Neural cell (in vitro differentiated cells): ENCODE results near the gene CEP350. TPM values are rescaled to one million over a fixed set of nuclear protein-coding genes. Genes with fewer than 3 reads are reported as not detected.

Source experiments
- H2AFZ ChIP-seq: fragments of 200-600, 300-800 bp; sonication (generic), shearing (Covaris generic); 2 replicates; pipeline ENCODE4 v1.6.0; 2014; ENCODE audit warnings: low read depth, mild to moderate bottlenecking, antibody characterized with exemption, low read length, moderate library complexity
- H3F3A ChIP-seq: fragments of 200-600 bp; shearing (Covaris generic); 2 replicates; pipeline ENCODE4 v1.6.1; 2016; ENCODE audit warnings: mild to moderate bottlenecking, moderate library complexity, mixed read lengths, antibody characterized with exemption, low read length; ENCODE audit not compliant: insufficient read depth, poor library complexity, severe bottlenecking
- H3K27ac ChIP-seq: fragments of 200-600, 300-800 bp; sonication (generic), shearing (Covaris generic); 2 replicates; pipeline ENCODE4 v1.5.1; 2014; ENCODE audit warnings: mild to moderate bottlenecking, low read length, moderate library complexity
- H3K27me3 ChIP-seq: fragments of 300-800, 200-600 bp; sonication (generic), shearing (Covaris generic); 2 replicates; pipeline ENCODE4 v1.6.0; 2014; ENCODE audit warnings: mild to moderate bottlenecking, low read depth, low read length, moderate library complexity; ENCODE audit not compliant: insufficient read depth
- H3K36me3 ChIP-seq: fragments of 300-800, 200-600 bp; sonication (generic), shearing (Covaris generic); 2 replicates; pipeline ENCODE4 v1.5.1; 2014; ENCODE audit warnings: mild to moderate bottlenecking, antibody characterized with exemption, low read length, moderate library complexity; ENCODE audit not compliant: insufficient read depth
- H3K4me2 ChIP-seq: fragments of 300-800, 200-600 bp; sonication (generic), shearing (Covaris generic); 2 replicates; pipeline ENCODE4 v1.6.0; 2014; ENCODE audit warnings: mild to moderate bottlenecking, low read length
- H3K4me3 ChIP-seq: fragments of 300-800, 200-600 bp; sonication (generic), shearing (Covaris generic); 2 replicates; pipeline ENCODE4 v1.5.1; 2014; ENCODE audit warnings: mild to moderate bottlenecking, low read length, moderate library complexity
- H3K79me2 ChIP-seq: fragments of 200-600 bp; shearing (Covaris generic); replicated peaks from 2 replicates; pipeline ENCODE4 v1.6.0; 2014; ENCODE audit warnings: mild to moderate bottlenecking, low read length, moderate library complexity; ENCODE audit not compliant: insufficient read depth
- H3K9ac ChIP-seq: fragments of 300-800, 200-600 bp; sonication (generic), shearing (Covaris generic); 2 replicates; pipeline ENCODE4 v1.6.1; 2016; ENCODE audit warnings: mild to moderate bottlenecking, low read length, mixed read lengths
- H3K9me2 ChIP-seq: fragments of 200-600 bp; shearing (Covaris generic); 2 replicates; pipeline ENCODE4 v1.6.1; 2016; ENCODE audit warnings: mild to moderate bottlenecking, low read length, mixed read lengths; ENCODE audit not compliant: insufficient read depth
- H3K9me3 ChIP-seq: fragments of 200-600, 300-800 bp; sonication (generic), shearing (Covaris generic); 2 replicates; pipeline ENCODE4 v1.6.1; 2016; ENCODE audit warnings: mild to moderate bottlenecking, mixed run types, low read length, moderate library complexity, mixed read lengths
- H4K20me1 ChIP-seq: fragments of 200-600 bp; shearing (Covaris generic); 2 replicates; pipeline ENCODE4 v1.6.1; 2016; ENCODE audit warnings: mild to moderate bottlenecking, mixed run types; ENCODE audit not compliant: insufficient read depth
- EP300 ChIP-seq: fragments of 450-650 bp; conservative IDR thresholded peaks from 2 replicates; pipeline ENCODE4 v1.6.1; 2014; ENCODE audit warnings: antibody characterized with exemption, mild to moderate bottlenecking, moderate library complexity; ENCODE audit not compliant: poor library complexity, severe bottlenecking
- EZH2 ChIP-seq: fragments of 200-600, 300-800 bp; shearing (Covaris generic), sonication (generic); IDR thresholded peaks from 2 replicates; pipeline ENCODE4 v1.6.1; 2014; ENCODE audit warnings: antibody characterized with exemption, low read length, borderline replicate concordance, mild to moderate bottlenecking; ENCODE audit not compliant: insufficient read depth, poor library complexity, severe bottlenecking
- MXI1 ChIP-seq: fragments of 450-650 bp; conservative IDR thresholded peaks from 2 replicates; pipeline ENCODE4 v1.6.1; 2014; ENCODE audit warnings: antibody characterized with exemption, mild to moderate bottlenecking; ENCODE audit not compliant: poor library complexity, severe bottlenecking
- POLR2AphosphoS5 ChIP-seq: IDR thresholded peaks from 2 replicates; pipeline ENCODE4 v1.6.1; 2012
- RAD21 ChIP-seq: fragments of 450-650 bp; conservative IDR thresholded peaks from 2 replicates; pipeline ENCODE4 v1.6.1; 2014; ENCODE audit warnings: antibody characterized with exemption, mild to moderate bottlenecking, moderate library complexity
- SMC3 ChIP-seq: fragments of 450-650 bp; conservative IDR thresholded peaks from 2 replicates; pipeline ENCODE4 v1.6.1; 2014; ENCODE audit warnings: antibody characterized with exemption, mild to moderate bottlenecking, moderate library complexity; ENCODE audit not compliant: poor library complexity
- TAF1 ChIP-seq: IDR thresholded peaks from 2 replicates; pipeline ENCODE4 v1.6.1; 2012; ENCODE audit warnings: low read depth
- polyA plus RNA-seq: library from polyadenylated mRNA; depleted of rRNA; stranded (reverse); fragments of >200 nt; gene quantifications from 2 replicates; pipeline ENCODE4 v1.2.3, GENCODE V29; 2014
- TF ChIP-seq, protein P1 (sequence below): fragments of 450-650 bp; IDR thresholded peaks from 2 replicates; pipeline ENCODE4 v1.5.1; 2014; ENCODE audit warnings: antibody characterized with exemption, mild to moderate bottlenecking, moderate library complexity; ENCODE audit not compliant: poor library complexity, severe bottlenecking
- TF ChIP-seq, protein P2 (sequence below): IDR thresholded peaks from 2 replicates; pipeline ENCODE4 v1.6.1; 2012; ENCODE audit warnings: borderline replicate concordance

The CEP350 gene
- polyA plus RNA-seq, 1 donor from 2014 or later: 28.1 TPM

DNA sequence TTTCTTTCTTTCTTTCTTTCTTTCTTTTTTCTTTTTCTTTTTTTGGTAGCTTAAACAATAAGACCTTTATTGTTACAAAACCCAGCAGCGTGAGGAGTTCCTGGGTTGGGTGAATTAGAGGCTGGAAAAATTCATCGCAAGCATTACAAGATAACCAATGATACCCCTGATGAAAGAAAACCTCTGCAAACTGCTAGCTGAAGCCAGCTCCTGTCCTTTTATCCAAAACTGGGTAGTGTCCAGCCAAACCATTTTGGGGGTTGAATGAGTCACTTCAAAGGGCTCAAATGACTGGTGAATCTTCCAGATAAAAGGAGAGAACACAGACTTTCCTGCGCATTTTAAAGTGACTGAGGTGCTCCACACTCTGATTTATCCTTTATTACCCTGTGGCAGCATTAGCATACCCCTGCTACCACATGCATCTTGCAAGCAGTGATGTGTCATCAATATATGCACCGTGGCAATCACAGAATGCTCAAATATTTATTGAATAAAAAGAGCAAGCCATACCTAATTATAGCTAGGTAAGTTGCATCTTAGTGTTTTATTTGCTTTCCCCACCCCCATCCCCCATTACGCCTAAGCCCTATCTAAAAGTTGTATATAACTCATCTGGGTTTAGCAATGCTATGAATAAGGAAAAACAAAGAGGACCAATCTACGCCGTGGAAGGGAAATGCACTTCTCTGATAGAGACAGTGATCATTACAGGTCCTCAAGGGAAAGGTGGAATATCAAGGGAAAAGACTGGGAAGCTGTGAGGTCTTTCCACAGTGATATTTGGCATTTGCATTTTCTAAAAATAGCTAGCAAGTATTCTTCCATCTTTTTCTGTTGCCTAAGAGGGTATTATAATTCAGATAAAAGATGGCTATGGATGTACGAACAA is 32.4 kb upstream of the CEP350 start:
- H3K4me3 ChIP-seq: peak overlapping the region; percentile 39
- H3K36me3 ChIP-seq: no peaks in the 10 kb centered on the region
- H3K79me2 ChIP-seq: no peaks in the 10 kb centered on the region
- H3K4me2 ChIP-seq: no peak overlapping the region
- TF ChIP-seq, protein P1, sequence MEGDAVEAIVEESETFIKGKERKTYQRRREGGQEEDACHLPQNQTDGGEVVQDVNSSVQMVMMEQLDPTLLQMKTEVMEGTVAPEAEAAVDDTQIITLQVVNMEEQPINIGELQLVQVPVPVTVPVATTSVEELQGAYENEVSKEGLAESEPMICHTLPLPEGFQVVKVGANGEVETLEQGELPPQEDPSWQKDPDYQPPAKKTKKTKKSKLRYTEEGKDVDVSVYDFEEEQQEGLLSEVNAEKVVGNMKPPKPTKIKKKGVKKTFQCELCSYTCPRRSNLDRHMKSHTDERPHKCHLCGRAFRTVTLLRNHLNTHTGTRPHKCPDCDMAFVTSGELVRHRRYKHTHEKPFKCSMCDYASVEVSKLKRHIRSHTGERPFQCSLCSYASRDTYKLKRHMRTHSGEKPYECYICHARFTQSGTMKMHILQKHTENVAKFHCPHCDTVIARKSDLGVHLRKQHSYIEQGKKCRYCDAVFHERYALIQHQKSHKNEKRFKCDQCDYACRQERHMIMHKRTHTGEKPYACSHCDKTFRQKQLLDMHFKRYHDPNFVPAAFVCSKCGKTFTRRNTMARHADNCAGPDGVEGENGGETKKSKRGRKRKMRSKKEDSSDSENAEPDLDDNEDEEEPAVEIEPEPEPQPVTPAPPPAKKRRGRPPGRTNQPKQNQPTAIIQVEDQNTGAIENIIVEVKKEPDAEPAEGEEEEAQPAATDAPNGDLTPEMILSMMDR: no peak
- no peak for TF ChIP-seq RAD21
- TF ChIP-seq, protein P2, sequence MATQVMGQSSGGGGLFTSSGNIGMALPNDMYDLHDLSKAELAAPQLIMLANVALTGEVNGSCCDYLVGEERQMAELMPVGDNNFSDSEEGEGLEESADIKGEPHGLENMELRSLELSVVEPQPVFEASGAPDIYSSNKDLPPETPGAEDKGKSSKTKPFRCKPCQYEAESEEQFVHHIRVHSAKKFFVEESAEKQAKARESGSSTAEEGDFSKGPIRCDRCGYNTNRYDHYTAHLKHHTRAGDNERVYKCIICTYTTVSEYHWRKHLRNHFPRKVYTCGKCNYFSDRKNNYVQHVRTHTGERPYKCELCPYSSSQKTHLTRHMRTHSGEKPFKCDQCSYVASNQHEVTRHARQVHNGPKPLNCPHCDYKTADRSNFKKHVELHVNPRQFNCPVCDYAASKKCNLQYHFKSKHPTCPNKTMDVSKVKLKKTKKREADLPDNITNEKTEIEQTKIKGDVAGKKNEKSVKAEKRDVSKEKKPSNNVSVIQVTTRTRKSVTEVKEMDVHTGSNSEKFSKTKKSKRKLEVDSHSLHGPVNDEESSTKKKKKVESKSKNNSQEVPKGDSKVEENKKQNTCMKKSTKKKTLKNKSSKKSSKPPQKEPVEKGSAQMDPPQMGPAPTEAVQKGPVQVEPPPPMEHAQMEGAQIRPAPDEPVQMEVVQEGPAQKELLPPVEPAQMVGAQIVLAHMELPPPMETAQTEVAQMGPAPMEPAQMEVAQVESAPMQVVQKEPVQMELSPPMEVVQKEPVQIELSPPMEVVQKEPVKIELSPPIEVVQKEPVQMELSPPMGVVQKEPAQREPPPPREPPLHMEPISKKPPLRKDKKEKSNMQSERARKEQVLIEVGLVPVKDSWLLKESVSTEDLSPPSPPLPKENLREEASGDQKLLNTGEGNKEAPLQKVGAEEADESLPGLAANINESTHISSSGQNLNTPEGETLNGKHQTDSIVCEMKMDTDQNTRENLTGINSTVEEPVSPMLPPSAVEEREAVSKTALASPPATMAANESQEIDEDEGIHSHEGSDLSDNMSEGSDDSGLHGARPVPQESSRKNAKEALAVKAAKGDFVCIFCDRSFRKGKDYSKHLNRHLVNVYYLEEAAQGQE: no peak
- TF ChIP-seq EP300: no peak
- no peak for TF ChIP-seq TAF1
- no peak for TF ChIP-seq EZH2
- TF ChIP-seq POLR2AphosphoS5: no peak
- no peak for TF ChIP-seq MXI1
- TF ChIP-seq SMC3: no peak
- H2AFZ ChIP-seq: no peak overlapping the region
- H4K20me1 ChIP-seq: no peaks in the 10 kb centered on the region
- H3K9me2 ChIP-seq: no peaks in the 10 kb centered on the region
- peak overlapping the region; percentile 38 for H3K9ac ChIP-seq
- peak overlapping the region; percentile 84 for H3K27ac ChIP-seq
- H3F3A ChIP-seq: no peaks in the 10 kb centered on the region
- H3K9me3 ChIP-seq: no peaks in the 10 kb centered on the region
- H3K27me3 ChIP-seq: no peaks in the 10 kb centered on the region

DNA sequence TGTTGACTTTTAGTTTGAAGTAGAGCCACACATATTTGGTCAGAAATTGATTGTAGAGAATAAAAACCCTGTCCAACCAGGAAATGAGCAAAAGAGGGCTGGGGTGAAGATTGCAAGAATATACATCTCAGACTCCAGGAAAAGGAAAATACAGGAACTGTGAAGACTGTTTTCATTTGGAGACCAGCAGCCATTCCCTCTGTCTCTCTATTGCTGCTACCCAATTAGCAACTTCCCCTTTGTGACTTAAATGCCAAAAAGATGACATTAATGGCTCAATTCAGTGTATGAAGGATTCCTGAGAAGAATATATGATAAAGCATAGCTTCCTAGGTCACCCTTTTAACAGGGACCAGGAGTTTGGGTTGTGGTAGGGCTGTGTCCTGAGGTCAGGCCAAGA is 31.6 kb upstream of the CEP350 start:
- TF ChIP-seq TAF1: no peak
- Histone ChIP-seq H3K27ac (peak overlapping the region; percentile 84), H3K9me2 (no peaks in the 10 kb centered on the region), H3F3A (no peaks in the 10 kb centered on the region), H3K79me2 (no peaks in the 10 kb centered on the region), H3K36me3 (no peaks in the 10 kb centered on the region), H3K27me3 (no peaks in the 10 kb centered on the region), H3K4me2 (no peak overlapping the region), H4K20me1 (no peaks in the 10 kb centered on the region), H3K4me3 (peak overlapping the region; percentile 39), H2AFZ (no peak overlapping the region), H3K9ac (peak overlapping the region; percentile 35), H3K9me3 (no peaks in the 10 kb centered on the region)
